ENCODE data around the gene ATPAF2. TPM values are rescaled to one million over a fixed set of nuclear protein-coding genes. Genes with fewer than 3 reads are reported as not detected.

Gene ATPAF2
- polyA plus RNA-seq, 2 of the 4 experiments (the other 2 are of a cell fraction), result 20.0 to 21.4 TPM

DNA sequence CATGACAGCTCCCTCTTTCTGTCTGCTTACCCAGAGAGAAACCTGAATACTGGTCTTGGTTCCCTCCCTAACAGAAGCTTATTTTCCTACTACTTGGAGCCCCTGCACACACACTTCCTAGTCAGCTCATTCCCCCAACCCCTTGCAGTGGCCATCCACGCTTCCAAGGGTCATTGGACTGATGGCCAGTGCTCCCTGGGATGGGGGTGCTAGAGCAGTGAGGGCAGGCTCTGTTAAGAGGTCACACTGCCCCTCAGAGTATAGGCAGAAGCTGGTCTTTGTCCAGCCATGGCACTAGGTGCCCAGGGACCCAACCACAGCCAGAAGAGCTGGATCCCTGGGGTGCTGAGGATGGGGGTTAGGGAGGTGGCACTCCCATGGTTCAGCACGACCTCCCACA is 53.8 kb downstream of the ATPAF2 start (continued):
- TF ChIP-seq KDM5A (IDR thresholded peaks at IDR 0.05), result no peak
- TF ChIP-seq, protein P1, sequence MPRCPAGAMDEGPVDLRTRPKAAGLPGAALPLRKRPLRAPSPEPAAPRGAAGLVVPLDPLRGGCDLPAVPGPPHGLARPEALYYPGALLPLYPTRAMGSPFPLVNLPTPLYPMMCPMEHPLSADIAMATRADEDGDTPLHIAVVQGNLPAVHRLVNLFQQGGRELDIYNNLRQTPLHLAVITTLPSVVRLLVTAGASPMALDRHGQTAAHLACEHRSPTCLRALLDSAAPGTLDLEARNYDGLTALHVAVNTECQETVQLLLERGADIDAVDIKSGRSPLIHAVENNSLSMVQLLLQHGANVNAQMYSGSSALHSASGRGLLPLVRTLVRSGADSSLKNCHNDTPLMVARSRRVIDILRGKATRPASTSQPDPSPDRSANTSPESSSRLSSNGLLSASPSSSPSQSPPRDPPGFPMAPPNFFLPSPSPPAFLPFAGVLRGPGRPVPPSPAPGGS (IDR thresholded peaks at IDR 0.05), result no peak

GRCh38 chr17:17983776-17984175 is 55.2 kb downstream of the ATPAF2 start:
- FAIRE-seq, result no peak
- H3K4me3 ChIP-seq, result no peak overlapping the region
- POLR2A ChIA-PET, result interaction anchor here (1.1 kb wide), 1 partner anchor 12 kb away, joined by 3 read pairs; the partner anchor contains the start of genes DRC3 and TOM1L2

GRCh38 chr17:17983376-17983775 is 55.6 kb downstream of the ATPAF2 start:
- TF ChIP-seq RARB (CRISPR knock-in tag; IDR thresholded peaks at IDR 0.05), result no peak
- no peak for TF ChIP-seq EP300 (IDR thresholded peaks at IDR 0.05)
- TF ChIP-seq CHD2 (IDR thresholded peaks at IDR 0.05; ENCODE audit: low read length, partially characterized antibody), result no peak
- no peak for TF ChIP-seq ZNF302 (CRISPR knock-in tag; IDR thresholded peaks at IDR 0.05)
- TF ChIP-seq SMC3 (IDR thresholded peaks at IDR 0.05), result no peak
- Histone ChIP-seq H3K4me3 (no peak overlapping the region), H3K4me1 (no peaks in the 10 kb centered on the region), H3K27ac (no peak overlapping the region; a peak in 1 of 6 replicates), H3K9me3 (no peaks in the 10 kb centered on the region), H3K4me2 (no peak overlapping the region)
- ATAC-seq (peak in 1 of 2 experiments; percentile 18; a peak in 2 of 6 replicates), DNase-seq (ENCODE audit: low read depth in 1 of 2, low spot score in 1 of 2) (no peak), FAIRE-seq (no peak)
- WGBS (ENCODE audit: missing lambda C conversion rate), result 81% methylated on average over 6 of the region's 6 CpGs
- POLR2A ChIA-PET, result interaction anchor here (1.1 kb wide), 1 partner anchor 11 kb away, joined by 3 read pairs; the partner anchor contains the start of genes DRC3 and TOM1L2
- CTCF ChIA-PET, result interaction anchor here (1.0 to 6.7 kb wide), 7 partner anchors 11 to 171 kb away, joined by 3 to 34 read pairs (median 5); partner anchors contain the start of genes DRC3 and TOM1L2

More at GRCh38 chr17:17983776-17984175, 55.2 kb downstream of the ATPAF2 start:
- CTCF ChIA-PET, result interaction anchor here (1.0 to 6.7 kb wide), 8 partner anchors 11 to 171 kb away, joined by 3 to 34 read pairs (median 5); partner anchors contain the start of genes DRC3 and TOM1L2
- Histone ChIP-seq H3K27ac (peak overlapping the region in 1 of 2 experiments; percentile 34; a peak in 1 of 6 replicates), H3K4me1 (no peaks in the 10 kb centered on the region), H3K9me3 (no peaks in the 10 kb centered on the region), H3K4me2 (no peak overlapping the region)
- ATAC-seq (no peak), DNase-seq (ENCODE audit: low read depth in 1 of 2, low spot score in 1 of 2) (no peak)
- 83% methylated on average over 6 of the region's 6 CpGs for WGBS (ENCODE audit: missing lambda C conversion rate)
- no peak for TF ChIP-seq POLR2AphosphoS2 (conservative IDR thresholded peaks at IDR 0.05; ENCODE audit: low read length)
- TF ChIP-seq KDM5A (IDR thresholded peaks at IDR 0.05), result no peak
- TF ChIP-seq ZC3H11A (IDR thresholded peaks at IDR 0.05), result no peak
- TF ChIP-seq POLR2A (IDR thresholded peaks at IDR 0.05; ENCODE audit: low read length), result no peak
- no peak for TF ChIP-seq FOSL2 (IDR thresholded peaks at IDR 0.05)
- no peak for TF ChIP-seq FOSL2 (CRISPR knock-in tag; IDR thresholded peaks at IDR 0.05)
- no peak for TF ChIP-seq CBX8 (IDR thresholded peaks at IDR 0.05)
- no peak for TF ChIP-seq MAX (IDR thresholded peaks at IDR 0.05)
- TF ChIP-seq RFX5 (IDR thresholded peaks at IDR 0.05), result no peak
- no peak for TF ChIP-seq CHD2 (IDR thresholded peaks at IDR 0.05; ENCODE audit: low read length, partially characterized antibody)
- no peak for TF ChIP-seq RAD21 (conservative IDR thresholded peaks at IDR 0.05 in 1 of 2, IDR thresholded peaks at IDR 0.05 in 1 of 2)
- no peak for TF ChIP-seq TP53 (CRISPR knock-in tag; IDR thresholded peaks at IDR 0.05)
- TF ChIP-seq EP300 (IDR thresholded peaks at IDR 0.05), result no peak

DNA sequence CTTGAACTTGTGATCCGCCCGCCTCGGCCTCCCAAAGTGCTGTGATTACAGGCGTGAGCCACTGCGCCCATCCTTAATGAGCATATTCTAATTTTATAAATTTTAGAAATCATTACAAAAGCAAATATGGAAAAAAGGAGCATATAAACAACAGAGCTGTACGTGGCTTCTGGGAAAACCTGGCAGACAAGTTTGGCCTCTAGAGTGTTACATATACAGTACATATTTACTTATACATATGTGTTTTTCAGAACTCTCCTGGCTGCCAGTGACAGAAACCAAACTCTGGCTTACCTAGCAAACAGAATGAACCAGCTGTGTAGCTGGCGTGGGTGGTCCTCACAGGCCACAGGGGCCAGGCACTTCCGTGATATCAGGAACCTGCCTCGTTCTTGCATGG is 56.2 kb downstream of the ATPAF2 start:
- no peaks in the 10 kb centered on the region for H3K4me1 ChIP-seq
- POLR2A ChIA-PET, result interaction anchor here (1.1 kb wide), 1 partner anchor 11 kb away, joined by 3 read pairs; the partner anchor contains the start of genes DRC3 and TOM1L2
- H3K4me3 ChIP-seq, result no peak overlapping the region
- H3K9me3 ChIP-seq, result no peaks in the 10 kb centered on the region
- H3K27ac ChIP-seq, result peak overlapping the region in 1 of 2 experiments; percentile 7; a peak in 1 of 6 replicates
- CTCF ChIA-PET, result interaction anchor here (1.0 to 6.7 kb wide), 6 partner anchors 10 to 50 kb away, joined by 4 to 34 read pairs (median 5); partner anchors contain the start of genes DRC3 and TOM1L2
- no peak for TF ChIP-seq JUN (IDR thresholded peaks at IDR 0.05)
- TF ChIP-seq, protein P2, sequence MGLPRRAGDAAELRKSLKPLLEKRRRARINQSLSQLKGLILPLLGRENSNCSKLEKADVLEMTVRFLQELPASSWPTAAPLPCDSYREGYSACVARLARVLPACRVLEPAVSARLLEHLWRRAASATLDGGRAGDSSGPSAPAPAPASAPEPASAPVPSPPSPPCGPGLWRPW (IDR thresholded peaks at IDR 0.05), result no peak
- TF ChIP-seq CBX2 (IDR thresholded peaks at IDR 0.05; ENCODE audit: borderline replicate concordance, low read depth), result no peak
- TF ChIP-seq EHMT2 (IDR thresholded peaks at IDR 0.05; ENCODE audit: low read depth), result no peak
- TF ChIP-seq HOXA7 (CRISPR knock-in tag; IDR thresholded peaks at IDR 0.05), result no peak
- no peak for TF ChIP-seq POLR2A (IDR thresholded peaks at IDR 0.05; ENCODE audit: low read length)
- TF ChIP-seq TFCP2L1 (CRISPR knock-in tag; IDR thresholded peaks at IDR 0.05), result no peak
- no peak for TF ChIP-seq CHD4 (IDR thresholded peaks at IDR 0.05; ENCODE audit: borderline replicate concordance)
- no peak for TF ChIP-seq NR3C1 (IDR thresholded peaks at IDR 0.05)
- TF ChIP-seq HDAC2 (IDR thresholded peaks at IDR 0.05), result no peak
- no peak for TF ChIP-seq SMC3 (IDR thresholded peaks at IDR 0.05)
- TF ChIP-seq EHF (CRISPR knock-in tag; IDR thresholded peaks at IDR 0.05), result no peak
- no peak for TF ChIP-seq CEBPB (IDR thresholded peaks at IDR 0.05)
- no peak for TF ChIP-seq CBX8 (IDR thresholded peaks at IDR 0.05)
- no peak for TF ChIP-seq SREBF2 (IDR thresholded peaks at IDR 0.05)
- no peak for TF ChIP-seq TP53 (CRISPR knock-in tag; IDR thresholded peaks at IDR 0.05)
- 91% methylated on average over 9 of the region's 9 CpGs for WGBS (ENCODE audit: missing lambda C conversion rate)
- FAIRE-seq, result no peak
- DNase-seq (ENCODE audit: low read depth in 1 of 2, low spot score in 1 of 2), result no peak
- ATAC-seq, result no peak
- no peak overlapping the region for H3K4me2 ChIP-seq
